Measurements from ENCODE around the gene COL6A2. TPM values are rescaled to one million over a fixed set of nuclear protein-coding genes. Genes with fewer than 3 reads are reported as not detected.
"Not testable (repeated sequence)": the region's sequence is repeated elsewhere in the genome, so short reads cannot be mapped to it uniquely, and the experiment has no call there.

The COL6A2 gene
- total RNA-seq, 1 donor from 2014 or later: 114 TPM

DNA sequence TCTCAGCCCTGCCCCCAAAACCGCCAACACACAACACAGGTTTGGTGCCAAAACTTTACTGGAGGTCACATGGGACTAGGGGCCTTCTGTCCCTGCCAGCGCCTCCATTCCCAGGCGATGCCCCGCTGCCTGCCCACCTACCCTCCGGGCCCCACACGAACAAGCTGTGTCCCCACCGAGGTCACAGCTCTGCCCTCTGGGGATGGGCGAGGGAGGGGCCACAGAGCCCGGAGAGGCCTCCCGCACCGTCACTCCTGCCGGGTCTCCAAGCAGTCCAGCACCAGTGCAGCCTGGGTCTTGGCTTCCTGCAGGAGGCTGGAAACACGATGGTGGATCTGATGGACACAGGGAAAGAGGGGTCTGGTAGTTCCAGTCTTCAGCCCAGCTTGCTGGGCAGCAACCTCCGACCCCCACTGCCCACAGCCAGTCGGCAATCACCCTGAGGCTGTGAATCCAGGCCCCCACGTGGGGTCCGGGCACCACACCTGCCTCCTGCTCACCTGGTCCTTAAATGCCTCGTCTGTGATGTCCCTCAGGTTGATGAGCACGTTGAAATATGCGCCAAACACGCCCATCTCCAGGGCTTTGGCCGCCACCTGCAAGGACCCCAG, 38.9 kb downstream of the COL6A2 start:
- peaks cover 22% of the 10 kb centered on the region for H3K27me3 Mint-ChIP-seq
- no peak for DNase-seq (ENCODE audit: extremely low spot score, unreplicated experiment)
- TF ChIP-seq, protein P1, sequence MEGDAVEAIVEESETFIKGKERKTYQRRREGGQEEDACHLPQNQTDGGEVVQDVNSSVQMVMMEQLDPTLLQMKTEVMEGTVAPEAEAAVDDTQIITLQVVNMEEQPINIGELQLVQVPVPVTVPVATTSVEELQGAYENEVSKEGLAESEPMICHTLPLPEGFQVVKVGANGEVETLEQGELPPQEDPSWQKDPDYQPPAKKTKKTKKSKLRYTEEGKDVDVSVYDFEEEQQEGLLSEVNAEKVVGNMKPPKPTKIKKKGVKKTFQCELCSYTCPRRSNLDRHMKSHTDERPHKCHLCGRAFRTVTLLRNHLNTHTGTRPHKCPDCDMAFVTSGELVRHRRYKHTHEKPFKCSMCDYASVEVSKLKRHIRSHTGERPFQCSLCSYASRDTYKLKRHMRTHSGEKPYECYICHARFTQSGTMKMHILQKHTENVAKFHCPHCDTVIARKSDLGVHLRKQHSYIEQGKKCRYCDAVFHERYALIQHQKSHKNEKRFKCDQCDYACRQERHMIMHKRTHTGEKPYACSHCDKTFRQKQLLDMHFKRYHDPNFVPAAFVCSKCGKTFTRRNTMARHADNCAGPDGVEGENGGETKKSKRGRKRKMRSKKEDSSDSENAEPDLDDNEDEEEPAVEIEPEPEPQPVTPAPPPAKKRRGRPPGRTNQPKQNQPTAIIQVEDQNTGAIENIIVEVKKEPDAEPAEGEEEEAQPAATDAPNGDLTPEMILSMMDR (conservative IDR thresholded peaks at IDR 0.05): no peak
- H3K4me1 Mint-ChIP-seq (ENCODE audit: unreplicated experiment): peaks cover 14% of the 10 kb centered on the region
- H3K9me3 Mint-ChIP-seq: no peaks in the 10 kb centered on the region
- H3K27ac Mint-ChIP-seq: no peak overlapping the region
- no peak overlapping the region for H3K4me3 Mint-ChIP-seq
- H3K36me3 Mint-ChIP-seq: peaks cover 6% of the 10 kb centered on the region

- H3K9me3 Mint-ChIP-seq: no peaks in the 10 kb centered on the region
- H3K4me3 Mint-ChIP-seq: no peak overlapping the region
- H3K27ac Mint-ChIP-seq: no peak overlapping the region
- H3K4me1 Mint-ChIP-seq (ENCODE audit: unreplicated experiment): peaks cover 14% of the 10 kb centered on the region
- DNase-seq (ENCODE audit: extremely low spot score, unreplicated experiment): no peak
- H3K27me3 Mint-ChIP-seq: peaks cover 31% of the 10 kb centered on the region
- TF ChIP-seq, protein P1 (conservative IDR thresholded peaks at IDR 0.05): no peak
- H3K36me3 Mint-ChIP-seq: peaks cover 6% of the 10 kb centered on the region
These were observed 40.0 kb downstream of the COL6A2 start for GRCh38 chr21:46137908-46138307.

DNA sequence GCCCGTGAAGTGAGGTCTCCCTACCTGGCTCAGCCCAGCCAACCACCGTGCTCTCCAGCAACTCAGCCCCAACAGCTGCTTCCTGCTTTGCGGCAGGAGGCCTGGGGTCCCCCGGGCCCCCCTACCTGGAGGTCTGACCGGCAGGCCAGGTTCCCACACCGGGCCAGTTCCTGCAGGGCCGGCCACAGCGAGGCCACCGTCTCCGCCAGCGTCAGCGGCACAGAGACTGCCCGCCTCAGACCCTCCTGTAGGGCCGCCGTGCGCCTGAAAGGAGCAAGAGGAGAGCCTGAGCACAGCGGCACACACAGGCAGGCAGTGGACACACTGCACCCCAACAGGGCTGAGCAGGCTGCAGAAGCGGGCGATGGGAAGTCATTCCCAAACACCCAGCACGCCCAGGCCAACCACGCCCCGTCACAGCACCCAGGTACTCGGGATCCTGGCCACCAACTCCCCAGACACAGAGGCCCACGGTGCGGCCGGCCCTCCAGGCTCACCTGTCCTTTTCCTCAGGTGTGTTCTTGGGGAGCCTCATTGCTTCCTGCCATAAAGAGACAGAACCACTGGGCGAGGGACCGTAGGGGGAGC, 40.6 kb downstream of the COL6A2 start:
- Mint-ChIP-seq H3K9me3 (no peaks in the 10 kb centered on the region), H3K27ac (no peak overlapping the region), H3K4me3 (no peak overlapping the region), H3K4me1 (ENCODE audit: unreplicated experiment) (peaks cover 16% of the 10 kb centered on the region), H3K36me3 (peaks cover 6% of the 10 kb centered on the region), H3K27me3 (peaks cover 32% of the 10 kb centered on the region)
- TF ChIP-seq, protein P1 (conservative IDR thresholded peaks at IDR 0.05): no peak
- no peak for DNase-seq (ENCODE audit: extremely low spot score, unreplicated experiment)

DNA sequence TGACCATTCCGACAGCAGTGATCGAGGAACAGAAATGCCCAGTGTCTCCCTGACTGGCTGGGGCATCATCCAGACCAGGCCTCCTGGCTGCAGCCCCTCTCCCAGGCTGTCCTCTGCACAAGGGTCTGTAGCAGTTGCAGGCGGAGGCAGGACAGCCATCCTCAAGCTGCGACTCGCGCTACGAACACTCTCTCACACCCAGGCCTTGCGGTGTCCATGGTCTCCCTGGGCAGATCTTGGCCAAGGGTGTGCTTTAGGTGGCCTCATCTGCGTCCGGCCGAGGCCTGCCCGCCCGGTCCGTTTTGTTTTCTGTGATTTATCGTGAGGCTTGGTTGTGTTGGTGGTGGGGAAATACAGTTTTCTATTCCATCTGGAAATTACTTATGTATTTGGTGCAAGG, 41.8 kb downstream of the COL6A2 start:
- Mint-ChIP-seq H3K4me1 (ENCODE audit: unreplicated experiment) (peaks cover 22% of the 10 kb centered on the region), H3K4me3 (no peak overlapping the region), H3K27me3 (peaks cover 34% of the 10 kb centered on the region), H3K36me3 (peaks cover 6% of the 10 kb centered on the region), H3K27ac (peak overlapping the region; percentile 87), H3K9me3 (no peaks in the 10 kb centered on the region)
- no peak for DNase-seq (ENCODE audit: extremely low spot score, unreplicated experiment)
- TF ChIP-seq, protein P1 (conservative IDR thresholded peaks at IDR 0.05): no peak

DNA sequence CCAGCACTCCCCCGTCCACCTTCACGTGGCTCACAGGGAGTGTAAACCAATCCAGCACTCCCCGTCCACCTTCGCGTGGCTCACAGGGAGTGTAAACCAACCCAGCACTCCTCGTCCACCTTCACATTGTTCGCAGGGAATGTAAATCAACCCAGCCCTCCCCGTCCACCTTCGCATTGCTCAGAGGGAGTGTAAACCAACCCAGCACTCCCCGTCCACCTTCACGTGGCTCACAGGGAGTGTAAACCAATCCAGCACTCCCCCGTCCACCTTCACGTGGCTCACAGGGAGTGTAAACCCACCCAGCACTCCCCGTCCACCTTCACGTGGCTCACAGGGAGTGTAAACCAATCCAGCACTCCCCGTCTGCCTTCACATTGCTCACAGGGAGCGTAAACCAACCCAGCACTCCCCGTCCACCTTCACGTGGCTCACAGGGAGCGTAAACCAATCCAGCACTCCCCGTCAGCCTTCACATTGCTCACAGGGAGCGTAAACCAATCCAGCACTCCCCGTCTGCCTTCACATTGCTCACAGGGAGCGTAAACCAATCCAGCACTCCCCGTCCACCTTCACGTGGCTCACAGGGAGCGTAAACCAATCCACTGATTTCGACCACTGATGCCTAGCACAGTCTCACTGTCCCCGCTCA, 42.6 kb downstream of the COL6A2 start:
- peaks cover 22% of the 10 kb centered on the region for H3K4me1 Mint-ChIP-seq (ENCODE audit: unreplicated experiment)
- DNase-seq (ENCODE audit: extremely low spot score, unreplicated experiment); H3K9me3 Mint-ChIP-seq; H3K36me3 Mint-ChIP-seq: not testable (repeated sequence)
- peak overlapping the region; percentile 66 for H3K4me3 Mint-ChIP-seq
- peaks cover 34% of the 10 kb centered on the region for H3K27me3 Mint-ChIP-seq
- peak overlapping the region; percentile 87 for H3K27ac Mint-ChIP-seq
